ENCODE data around the gene SRPX.
A peak's percentile ranks its signal among the peaks of the same experiment; 100 is the strongest.

SRPX gene, protein sequence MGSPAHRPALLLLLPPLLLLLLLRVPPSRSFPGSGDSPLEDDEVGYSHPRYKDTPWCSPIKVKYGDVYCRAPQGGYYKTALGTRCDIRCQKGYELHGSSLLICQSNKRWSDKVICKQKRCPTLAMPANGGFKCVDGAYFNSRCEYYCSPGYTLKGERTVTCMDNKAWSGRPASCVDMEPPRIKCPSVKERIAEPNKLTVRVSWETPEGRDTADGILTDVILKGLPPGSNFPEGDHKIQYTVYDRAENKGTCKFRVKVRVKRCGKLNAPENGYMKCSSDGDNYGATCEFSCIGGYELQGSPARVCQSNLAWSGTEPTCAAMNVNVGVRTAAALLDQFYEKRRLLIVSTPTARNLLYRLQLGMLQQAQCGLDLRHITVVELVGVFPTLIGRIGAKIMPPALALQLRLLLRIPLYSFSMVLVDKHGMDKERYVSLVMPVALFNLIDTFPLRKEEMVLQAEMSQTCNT

GRCh38 chrX:38220415-38221390 is at the start of gene SRPX:
Gene SRPX, minus strand, starts transcription at chrX:38220871. Its CDS starts 79 bp downstream, at chrX:38220792.
- H3K4me3 ChIP-seq (replicated peaks; ENCODE audit: low read depth, low read length), result peak within 1 kb of the TSS; percentile 55
- TF ChIP-seq CTCF (IDR thresholded peaks at IDR 0.05; ENCODE audit: low read depth, low read length, missing control alignments), result no peak
- no peak for DNase-seq (ENCODE audit: extremely low read depth, low read depth)

DNA sequence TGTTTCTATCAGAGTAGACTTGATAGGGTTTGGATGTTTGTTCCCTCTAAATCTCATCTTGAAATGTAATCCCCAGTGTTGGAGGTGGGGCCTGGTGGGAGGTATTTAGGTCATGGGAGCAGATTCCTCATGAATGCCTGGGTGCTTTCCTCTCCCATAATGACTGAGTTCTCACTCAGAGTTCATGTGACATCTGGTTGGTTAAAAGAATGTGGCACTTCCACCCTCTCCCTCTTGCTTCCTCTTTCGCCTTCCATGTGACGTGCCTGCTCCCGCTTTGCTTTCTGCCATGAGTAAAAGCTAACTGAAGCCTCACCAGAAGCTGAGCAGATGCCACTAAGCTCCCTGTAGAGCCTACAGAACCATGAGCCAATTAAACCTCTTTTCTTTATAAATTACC is 47.3 kb upstream of the SRPX start:
- DNase-seq (ENCODE audit: extremely low read depth, low read depth), result no peak
- H3K4me3 ChIP-seq (replicated peaks; ENCODE audit: low read depth, low read length), result no peak overlapping the region
- no peak for TF ChIP-seq CTCF (IDR thresholded peaks at IDR 0.05; ENCODE audit: low read depth, low read length, missing control alignments)

DNA sequence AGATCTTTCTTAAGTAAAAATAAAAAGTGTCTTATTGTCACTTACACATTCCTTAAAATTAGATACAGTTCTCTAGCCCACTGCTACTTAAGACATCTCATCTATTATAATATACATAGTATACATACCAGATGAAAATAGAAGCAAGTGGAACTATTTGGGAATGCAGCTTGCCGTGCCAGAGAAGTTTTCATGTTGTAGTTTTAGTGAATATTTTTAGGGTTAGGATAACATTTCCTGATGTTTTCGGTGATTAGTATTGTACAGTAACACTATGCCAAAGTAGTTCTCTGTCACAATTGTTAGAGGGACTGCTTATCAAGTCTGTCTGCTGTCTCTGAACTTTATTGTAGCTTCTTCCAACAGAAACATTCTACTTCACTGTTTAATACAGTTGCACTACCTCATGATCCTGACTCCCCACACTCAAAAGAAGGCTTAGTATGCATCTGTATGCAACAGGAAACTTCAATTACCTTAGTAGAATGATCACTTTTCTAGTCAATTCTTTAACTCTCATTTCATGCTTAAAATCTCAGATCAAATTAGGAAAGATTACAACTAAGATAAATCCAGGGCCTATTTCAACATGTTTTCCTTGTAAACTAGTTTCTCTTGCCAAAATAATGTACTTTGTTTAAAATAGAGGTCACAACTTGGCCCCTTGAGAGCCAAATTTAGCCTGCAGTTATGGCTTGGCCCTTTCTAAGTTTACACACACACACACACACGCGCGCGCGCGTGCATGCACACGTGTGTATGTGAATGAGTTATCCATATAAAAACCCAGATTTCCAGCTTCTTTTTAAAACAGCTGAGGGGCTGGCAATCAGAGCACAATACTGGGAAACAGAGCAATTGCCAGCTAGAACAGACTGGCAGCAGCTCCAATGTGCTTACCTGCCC is 42.3 kb upstream of the SRPX start:
- no peak overlapping the region for H3K4me3 ChIP-seq (replicated peaks; ENCODE audit: low read depth, low read length)
- DNase-seq (ENCODE audit: extremely low read depth, low read depth), result no peak
- TF ChIP-seq CTCF (IDR thresholded peaks at IDR 0.05; ENCODE audit: low read depth, low read length, missing control alignments), result no peak

- DNase-seq (ENCODE audit: extremely low read depth, low read depth), result no peak
- peak; percentile 36 for TF ChIP-seq CTCF (IDR thresholded peaks at IDR 0.05; ENCODE audit: low read depth, low read length, missing control alignments)
These were observed 39.6 kb upstream of the SRPX start for GRCh38 chrX:38260231-38260630.

DNA sequence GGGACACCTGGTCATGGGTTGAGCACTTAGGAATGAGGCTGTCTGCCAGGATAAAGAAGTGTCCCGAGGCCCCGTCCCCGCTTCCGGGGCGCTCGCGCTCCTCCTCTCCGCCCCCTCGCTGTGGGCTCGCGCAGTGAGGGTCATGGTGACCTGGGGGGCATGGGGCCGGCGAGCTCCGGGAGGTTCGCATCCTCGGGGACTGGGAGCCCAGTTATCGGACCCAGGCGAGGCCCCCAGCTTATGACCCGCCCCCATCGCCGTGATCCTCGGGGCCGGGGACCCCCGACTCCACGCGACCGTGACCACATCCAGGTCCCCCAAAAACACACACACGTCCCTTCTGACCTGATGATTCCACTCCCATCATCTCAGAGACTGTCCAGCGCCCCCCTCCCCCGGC is 35.3 kb upstream of the SRPX start:
- TF ChIP-seq CTCF (IDR thresholded peaks at IDR 0.05; ENCODE audit: low read depth, low read length, missing control alignments), result no peak

More at GRCh38 chrX:38260231-38260630, 39.6 kb upstream of the SRPX start:
- no peak overlapping the region for H3K4me3 ChIP-seq (replicated peaks; ENCODE audit: low read depth, low read length)

DNA sequence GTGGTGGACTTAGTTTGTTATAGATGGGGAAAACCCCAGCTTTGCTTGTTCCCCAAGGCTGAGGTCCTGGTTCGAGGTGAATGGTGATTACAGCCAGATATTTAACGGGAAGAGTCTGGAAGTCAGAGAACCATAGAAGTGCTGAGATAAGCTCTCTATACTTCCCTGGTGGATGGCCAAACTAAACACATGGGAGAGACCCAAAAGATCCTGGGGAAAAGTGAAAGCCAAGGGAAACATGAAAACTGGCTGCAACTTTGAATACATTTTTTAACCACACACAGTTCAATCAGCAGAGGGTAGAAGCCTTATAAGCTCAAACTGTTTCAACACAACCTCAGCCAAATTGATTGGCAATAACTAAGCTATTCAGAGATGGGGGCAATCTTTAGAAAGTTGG is 29.3 kb upstream of the SRPX start:
- no peak overlapping the region for H3K4me3 ChIP-seq (replicated peaks; ENCODE audit: low read depth, low read length)
- TF ChIP-seq CTCF (IDR thresholded peaks at IDR 0.05; ENCODE audit: low read depth, low read length, missing control alignments), result no peak
- DNase-seq (ENCODE audit: extremely low read depth, low read depth), result no peak

More for the DNA sequence above, 35.3 kb upstream of the SRPX start:
- DNase-seq (ENCODE audit: extremely low read depth, low read depth), result no peak
- no peak overlapping the region for H3K4me3 ChIP-seq (replicated peaks; ENCODE audit: low read depth, low read length)

Data from HFF-Myc (cell line).